Fibroblast of the aortic adventitia (primary cell): Measurements from ENCODE around the gene TNC. TPM values are rescaled to one million over a fixed set of nuclear protein-coding genes. Genes with fewer than 3 reads are reported as not detected.

Experiments
- DNase-seq: peaks from one replicate; pipeline ENCODE4 v3.0.0-alpha.2; 2010; ENCODE audit warnings: low read depth
- H3K4me3 ChIP-seq: 2 replicates; pipeline ENCODE4 v1.5.1; 2011; ENCODE audit warnings: low read depth, mild to moderate bottlenecking, control low read depth, low read length, moderate library complexity
- CTCF ChIP-seq: IDR thresholded peaks from 2 replicates; pipeline ENCODE4 v1.5.1; 2011; ENCODE audit warnings: mild to moderate bottlenecking, low read length, control low read depth, inconsistent platforms; ENCODE audit not compliant: insufficient read depth
- total RNA-seq: library from RNA; depleted of rRNA; stranded (reverse); fragments of >200 nt; gene quantifications from 2 replicates; pipeline ENCODE4 v1.2.3, GENCODE V29; 2012; ENCODE audit warnings: low replicate concordance

The TNC gene
- total RNA-seq, 1 donor: 49.7 TPM

GRCh38 chr9:115090486-115090885 is 27.5 kb downstream of the TNC start:
- TF ChIP-seq CTCF: no peak
- H3K4me3 ChIP-seq: no peak overlapping the region
- no peak for DNase-seq

- no peak overlapping the region for H3K4me3 ChIP-seq
- DNase-seq: no peak
- no peak for TF ChIP-seq CTCF
These were observed 29.1 kb downstream of the TNC start for GRCh38 chr9:115088860-115089259.

- H3K4me3 ChIP-seq: no peak overlapping the region
- no peak for TF ChIP-seq CTCF
- DNase-seq: no peak
These were observed 31.1 kb downstream of the TNC start for GRCh38 chr9:115086886-115087285.

- no peak overlapping the region for H3K4me3 ChIP-seq
- no peak for TF ChIP-seq CTCF
- DNase-seq: no peak
These were observed 31.5 kb downstream of the TNC start for GRCh38 chr9:115086461-115086860.

- no peak overlapping the region for H3K4me3 ChIP-seq
- no peak for TF ChIP-seq CTCF
- no peak for DNase-seq
These were observed 32.1 kb downstream of the TNC start for GRCh38 chr9:115085773-115086377.

GRCh38 chr9:115084709-115085108 is 33.2 kb downstream of the TNC start:
- TF ChIP-seq CTCF: no peak
- DNase-seq: no peak
- no peak overlapping the region for H3K4me3 ChIP-seq

- no peak for TF ChIP-seq CTCF
- no peak for DNase-seq
- no peak overlapping the region for H3K4me3 ChIP-seq
These were observed 33.8 kb downstream of the TNC start for GRCh38 chr9:115084157-115084556.
